Keratinocyte (primary cell): ENCODE data around the gene RAE1. TPM values are rescaled to one million over a fixed set of nuclear protein-coding genes. Genes with fewer than 3 reads are reported as not detected.

Experiments used
- DNase-seq: peaks from one replicate; pipeline ENCODE4 v3.0.0-alpha.2; 2011; ENCODE audit warnings: low read depth, missing footprints, low spot score
- FAIRE-seq: peaks from 2 replicates; lab custom pipeline; 2011; peaks lifted over from hg19 to GRCh38; lab: Jason Lieb, UNC
- H2AFZ ChIP-seq: 2 replicates; pipeline ENCODE4 v1.6.0; 2012; ENCODE audit warnings: low read length, control low read depth, inconsistent platforms; ENCODE audit not compliant: control insufficient read depth
- H3K27ac ChIP-seq: 2 replicates; pipeline ENCODE4 v1.5.1; 2011; ENCODE audit warnings: low read length; ENCODE audit not compliant: control insufficient read depth, insufficient read depth
- H3K27me3 ChIP-seq: 3 replicates; pipeline ENCODE4 v1.6.0; 2011; ENCODE audit warnings: low read length; ENCODE audit not compliant: control insufficient read depth, insufficient read depth; ENCODE audit errors: extremely low read depth
- H3K36me3 ChIP-seq, 2 experiments: 2 replicates in 1 of 2; 3 replicates in 1 of 2; pipeline ENCODE4 v1.5.1; 2011; ENCODE audit warnings: low read length in 2 of 2, mild to moderate bottlenecking in 1 of 2; ENCODE audit not compliant: control insufficient read depth in 2 of 2, insufficient read depth in 2 of 2; ENCODE audit errors: extremely low read depth in 1 of 2
- H3K4me1 ChIP-seq: 3 replicates; pipeline ENCODE4 v1.5.1; 2011; ENCODE audit warnings: low read length; ENCODE audit not compliant: control insufficient read depth, insufficient read depth; ENCODE audit errors: extremely low read depth
- H3K4me2 ChIP-seq: 3 replicates; pipeline ENCODE4 v1.6.0; 2011; ENCODE audit warnings: low read depth, low read length; ENCODE audit not compliant: control insufficient read depth, insufficient read depth; ENCODE audit errors: extremely low read depth
- H3K4me3 ChIP-seq, 3 experiments: fragments of 200-600 bp in 1 of 3; sonication (generic) in 1 of 3; 2 replicates in 2 of 3; 3 replicates in 1 of 3; pipeline ENCODE4 v1.5.1; 2011 to 2016; ENCODE audit warnings: low read length in 3 of 3, mild to moderate bottlenecking in 3 of 3, control low read depth in 2 of 3, inconsistent platforms in 1 of 3, low read depth in 1 of 3, mixed read lengths in 1 of 3, mixed run types in 1 of 3, moderate library complexity in 1 of 3; ENCODE audit not compliant: control insufficient read depth in 2 of 3, insufficient read depth in 2 of 3; ENCODE audit errors: extremely low read depth in 1 of 3
- H3K79me2 ChIP-seq: 2 replicates; pipeline ENCODE4 v1.6.0; 2012; ENCODE audit warnings: low read length; ENCODE audit not compliant: control insufficient read depth, insufficient read depth
- H3K9ac ChIP-seq: 3 replicates; pipeline ENCODE4 v1.6.0; 2011; ENCODE audit warnings: low read length; ENCODE audit not compliant: control insufficient read depth, insufficient read depth; ENCODE audit errors: extremely low read depth
- H3K9me1 ChIP-seq: 3 replicates; pipeline ENCODE4 v1.6.0; 2011; ENCODE audit warnings: low read length; ENCODE audit not compliant: control insufficient read depth, insufficient read depth; ENCODE audit errors: extremely low read depth
- H3K9me3 ChIP-seq: 2 replicates; pipeline ENCODE4 v1.5.1; 2012; ENCODE audit warnings: low read depth, low read length; ENCODE audit not compliant: control insufficient read depth
- H4K20me1 ChIP-seq: 3 replicates; pipeline ENCODE4 v1.6.0; 2011; ENCODE audit warnings: low read length; ENCODE audit not compliant: control insufficient read depth, insufficient read depth; ENCODE audit errors: extremely low read depth
- CTCF ChIP-seq, 3 experiments: IDR thresholded peaks in 1 of 3; conservative IDR thresholded peaks in 1 of 3; optimal IDR thresholded peaks in 1 of 3; 2 replicates in 2 of 3; 3 replicates in 1 of 3; pipeline versions ENCODE3 to v1.5.1; 2011; ENCODE audit warnings: low read length in 3 of 3, mild to moderate bottlenecking in 3 of 3, moderate library complexity in 2 of 3, control low read depth in 1 of 3, inconsistent platforms in 1 of 3; ENCODE audit not compliant: insufficient read depth in 2 of 3; ENCODE audit errors: extremely low read depth in 1 of 3
- EZH2 ChIP-seq: IDR thresholded peaks from one replicate; pipeline ENCODE4 v1.6.1; 2012; ENCODE audit warnings: inconsistent platforms, mild to moderate bottlenecking, low read length, moderate library complexity
- dilution Hi-C: fragments of 300-500 bp; cut with MboI; formaldehyde crosslinking; loops from one replicate; pipeline ENCODE4 v1.7.0; 2020; ENCODE audit warnings: low sequenced_read_pairs; ENCODE audit not compliant: extremely low pct_ligation_motif_present
- polyA plus RNA-seq, 5 experiments: library from polyadenylated mRNA; depleted of rRNA in 3 of 5; stranded (reverse) in 3 of 5; stranded (forward) in 1 of 5; unstranded in 1 of 5; fragments of >200 nt; gene quantifications; 1 replicate in 1 of 5; 2 replicates in 3 of 5; 3 replicates in 1 of 5; pipeline versions ENCODE4 v1.2.1 to v1.2.3, GENCODE V29; 2011 to 2012; ENCODE audit warnings: missing spikeins in 2 of 5, low read depth in 1 of 5, low replicate concordance in 1 of 5

Gene RAE1
- polyA plus RNA-seq, 1 donor (not counting 4 experiments of a cell fraction or from before 2014, with no cell fraction given), result 32.4 TPM

GRCh38 chr20:57322476-57322875 is 28.6 kb upstream of the RAE1 start:
- TF ChIP-seq CTCF (optimal IDR thresholded peaks at IDR 0.05 in 1 of 3, IDR thresholded peaks at IDR 0.05 in 1 of 3, conservative IDR thresholded peaks at IDR 0.05 in 1 of 3; ENCODE audit: extremely low read depth in 1 of 3, insufficient read depth in 2 of 3, low read length in 3 of 3) (no peak), EZH2 (no peak)

GRCh38 chr20:57323034-57323433 is 28.0 kb upstream of the RAE1 start:
- H3K9me1 ChIP-seq, result no peaks in the 10 kb centered on the region
- H3K79me2 ChIP-seq, result no peaks in the 10 kb centered on the region
- peak overlapping the region; percentile 72 for H3K4me2 ChIP-seq
- peak; percentile 11 for DNase-seq
- dilution Hi-C loops, result no loop called here
- H3K4me3 ChIP-seq, result peak overlapping the region in 1 of 3 experiments; percentile 25
- TF ChIP-seq EZH2 (no peak), CTCF (optimal IDR thresholded peaks at IDR 0.05 in 1 of 3, IDR thresholded peaks at IDR 0.05 in 1 of 3, conservative IDR thresholded peaks at IDR 0.05 in 1 of 3; ENCODE audit: extremely low read depth in 1 of 3, insufficient read depth in 2 of 3, low read length in 3 of 3) (no peak)
- H3K4me1 ChIP-seq, result peaks cover 24% of the 10 kb centered on the region
- H3K27me3 ChIP-seq, result peaks cover 11% of the 10 kb centered on the region
- FAIRE-seq, result peak; percentile 92
- H3K9ac ChIP-seq, result peak overlapping the region; percentile 25
- H3K27ac ChIP-seq, result peak overlapping the region; percentile 41
- no peaks in the 10 kb centered on the region for H3K36me3 ChIP-seq
- H3K9me3 ChIP-seq, result no peaks in the 10 kb centered on the region
- no peak overlapping the region for H2AFZ ChIP-seq
- peaks cover 4% of the 10 kb centered on the region for H4K20me1 ChIP-seq

More at GRCh38 chr20:57322476-57322875, 28.6 kb upstream of the RAE1 start:
- DNase-seq (no peak), FAIRE-seq (peak; percentile 34)
- H2AFZ ChIP-seq, result no peak overlapping the region
- H3K27ac ChIP-seq, result peak overlapping the region; percentile 23
- H3K4me3 ChIP-seq, result no peak overlapping the region
- no peaks in the 10 kb centered on the region for H3K9me3 ChIP-seq
- H3K36me3 ChIP-seq, result no peaks in the 10 kb centered on the region
- H3K4me2 ChIP-seq, result peak overlapping the region; percentile 72
- peaks cover 4% of the 10 kb centered on the region for H4K20me1 ChIP-seq
- dilution Hi-C loops, result no loop called here
- peaks cover 8% of the 10 kb centered on the region for H3K27me3 ChIP-seq
- H3K9me1 ChIP-seq, result no peaks in the 10 kb centered on the region
- no peaks in the 10 kb centered on the region for H3K79me2 ChIP-seq
- no peak overlapping the region for H3K9ac ChIP-seq
- H3K4me1 ChIP-seq, result peaks cover 24% of the 10 kb centered on the region
